Effector memory CD4-positive, alpha-beta T cell (primary cell): ENCODE measurements around the gene EMC9.

Experiments
- DNase-seq, 3 donors: peaks; one replicate each; pipeline ENCODE4 v3.0.0-alpha.2; 2020
- H3K27ac ChIP-seq: 2 replicates; pipeline ENCODE4 v1.7.0; 2013; ENCODE audit warnings: mild to moderate bottlenecking, low read length, moderate library complexity; ENCODE audit not compliant: insufficient read depth, poor library complexity, severe bottlenecking
- H3K27me3 ChIP-seq: replicated peaks from 2 replicates; pipeline ENCODE4 v1.7.0; 2013; ENCODE audit warnings: mild to moderate bottlenecking, low read length; ENCODE audit not compliant: insufficient read depth, control insufficient read depth, poor library complexity, severe bottlenecking
- H3K36me3 ChIP-seq: 2 replicates; pipeline ENCODE4 v1.7.0; 2013; ENCODE audit warnings: mild to moderate bottlenecking, low read length, moderate library complexity; ENCODE audit not compliant: control insufficient read depth, insufficient read depth
- H3K4me1 ChIP-seq: 2 replicates; pipeline ENCODE4 v1.7.0; 2013; ENCODE audit warnings: low read length, mild to moderate bottlenecking; ENCODE audit not compliant: control insufficient read depth, insufficient read depth, poor library complexity, severe bottlenecking
- H3K4me3 ChIP-seq: 2 replicates; pipeline ENCODE4 v1.7.0; 2013; ENCODE audit warnings: low read length, low read depth, mild to moderate bottlenecking; ENCODE audit not compliant: insufficient read depth, poor library complexity, severe bottlenecking
- H3K9me3 ChIP-seq: 2 replicates; pipeline ENCODE4 v1.7.0; 2013; ENCODE audit warnings: mild to moderate bottlenecking, low read length, moderate library complexity; ENCODE audit not compliant: control insufficient read depth

Gene EMC9

DNA sequence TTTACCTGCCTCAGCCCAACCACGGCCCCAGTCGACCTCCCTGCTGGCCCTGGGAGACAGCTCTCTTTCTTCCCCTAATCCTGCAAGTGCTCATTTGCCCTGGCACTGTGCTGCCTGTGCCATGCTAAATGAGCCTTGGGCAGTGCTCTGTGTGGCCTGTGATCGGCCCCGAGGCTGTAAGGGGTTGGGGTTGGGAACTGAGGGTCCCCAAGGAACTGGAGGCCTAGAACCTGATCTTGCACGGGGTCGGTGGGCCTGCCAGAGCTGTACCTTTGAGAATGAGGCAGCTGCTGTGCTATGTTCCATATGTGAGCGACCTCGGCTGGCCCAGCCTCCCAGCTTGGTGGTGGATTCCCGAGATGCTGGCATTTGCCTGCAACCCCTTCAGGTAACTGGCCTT is 8.7 kb upstream of the EMC9 start:
- no peaks in the 10 kb centered on the region for H3K27me3 ChIP-seq
- H3K9me3 ChIP-seq = no peaks in the 10 kb centered on the region
- DNase-seq = no peak
- no peak overlapping the region for H3K27ac ChIP-seq
- no peak overlapping the region for H3K4me3 ChIP-seq
- peaks cover 27% of the 10 kb centered on the region for H3K4me1 ChIP-seq
- H3K36me3 ChIP-seq = peaks cover 53% of the 10 kb centered on the region

DNA sequence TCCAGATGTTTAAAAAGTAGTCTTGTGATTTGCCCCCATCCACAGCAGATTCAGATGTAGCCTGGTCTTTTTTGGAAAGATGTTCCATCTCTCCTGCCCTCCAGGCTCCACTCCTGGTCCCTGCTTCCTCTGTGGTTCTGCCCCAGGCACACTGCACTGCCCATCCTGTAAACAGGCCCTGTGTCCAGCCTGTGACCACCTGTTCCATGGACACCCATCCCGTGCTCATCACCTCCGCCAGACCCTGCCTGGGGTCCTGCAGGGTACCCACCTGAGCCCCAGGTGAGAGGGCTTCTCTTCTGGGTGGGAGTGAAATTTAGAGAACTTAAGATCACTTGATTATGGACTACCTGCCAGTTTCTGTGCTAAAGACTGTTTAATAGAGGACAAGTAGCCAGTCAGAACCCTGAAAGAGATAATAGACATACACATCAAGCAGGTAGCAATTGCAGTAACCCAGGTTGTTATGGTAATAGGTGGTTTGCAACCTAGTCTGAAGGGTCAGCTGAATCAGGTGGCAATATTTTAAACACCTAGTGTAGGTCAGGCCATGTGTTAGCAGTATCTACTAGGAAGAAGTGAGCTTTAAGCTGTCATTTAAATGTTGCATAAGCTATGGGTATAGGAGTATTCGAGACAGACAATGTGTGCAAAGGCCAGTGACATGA is 8.0 kb upstream of the EMC9 start:
- no peak for DNase-seq
- no peak overlapping the region for H3K27ac ChIP-seq
- H3K36me3 ChIP-seq = peaks cover 47% of the 10 kb centered on the region
- H3K27me3 ChIP-seq = no peaks in the 10 kb centered on the region
- no peaks in the 10 kb centered on the region for H3K9me3 ChIP-seq
- no peak overlapping the region for H3K4me3 ChIP-seq
- peaks cover 27% of the 10 kb centered on the region for H3K4me1 ChIP-seq

DNA sequence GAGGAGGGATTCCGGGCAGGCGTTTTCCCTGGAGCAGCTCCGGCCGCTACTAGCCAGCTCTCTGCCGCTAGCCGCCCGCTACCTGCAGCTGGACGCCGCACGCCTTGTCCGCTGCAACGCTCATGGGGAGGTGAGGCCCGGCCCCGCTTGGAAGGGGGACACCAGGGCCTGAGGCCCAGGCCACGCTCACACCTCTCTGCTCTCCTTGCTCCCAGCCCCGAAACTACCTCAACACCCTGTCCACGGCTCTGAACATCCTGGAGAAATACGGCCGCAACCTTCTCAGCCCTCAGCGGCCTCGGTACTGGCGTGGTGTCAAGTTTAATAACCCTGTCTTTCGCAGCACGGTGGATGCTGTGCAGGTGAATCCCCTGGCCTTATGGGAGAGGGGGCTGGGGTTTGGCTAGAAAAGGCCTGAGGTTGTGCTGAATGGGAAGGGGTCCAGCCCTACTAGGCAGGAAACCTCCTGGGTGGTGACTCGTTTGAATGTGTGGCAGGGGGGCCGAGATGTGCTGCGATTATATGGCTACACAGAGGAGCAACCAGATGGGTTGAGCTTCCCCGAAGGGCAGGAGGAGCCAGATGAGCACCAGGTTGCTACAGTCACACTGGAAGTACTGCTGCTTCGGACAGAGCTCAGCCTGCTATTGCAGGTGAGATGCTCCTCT is 6.5 kb upstream of the EMC9 start:
- H3K4me3 ChIP-seq = peak overlapping the region; percentile 93
- peak overlapping the region; percentile 93 for H3K27ac ChIP-seq
- peaks cover 27% of the 10 kb centered on the region for H3K4me1 ChIP-seq
- no peaks in the 10 kb centered on the region for H3K27me3 ChIP-seq
- no peaks in the 10 kb centered on the region for H3K9me3 ChIP-seq
- DNase-seq = peak in 1 of 3 donors; percentile 23
- peaks cover 51% of the 10 kb centered on the region for H3K36me3 ChIP-seq

DNA sequence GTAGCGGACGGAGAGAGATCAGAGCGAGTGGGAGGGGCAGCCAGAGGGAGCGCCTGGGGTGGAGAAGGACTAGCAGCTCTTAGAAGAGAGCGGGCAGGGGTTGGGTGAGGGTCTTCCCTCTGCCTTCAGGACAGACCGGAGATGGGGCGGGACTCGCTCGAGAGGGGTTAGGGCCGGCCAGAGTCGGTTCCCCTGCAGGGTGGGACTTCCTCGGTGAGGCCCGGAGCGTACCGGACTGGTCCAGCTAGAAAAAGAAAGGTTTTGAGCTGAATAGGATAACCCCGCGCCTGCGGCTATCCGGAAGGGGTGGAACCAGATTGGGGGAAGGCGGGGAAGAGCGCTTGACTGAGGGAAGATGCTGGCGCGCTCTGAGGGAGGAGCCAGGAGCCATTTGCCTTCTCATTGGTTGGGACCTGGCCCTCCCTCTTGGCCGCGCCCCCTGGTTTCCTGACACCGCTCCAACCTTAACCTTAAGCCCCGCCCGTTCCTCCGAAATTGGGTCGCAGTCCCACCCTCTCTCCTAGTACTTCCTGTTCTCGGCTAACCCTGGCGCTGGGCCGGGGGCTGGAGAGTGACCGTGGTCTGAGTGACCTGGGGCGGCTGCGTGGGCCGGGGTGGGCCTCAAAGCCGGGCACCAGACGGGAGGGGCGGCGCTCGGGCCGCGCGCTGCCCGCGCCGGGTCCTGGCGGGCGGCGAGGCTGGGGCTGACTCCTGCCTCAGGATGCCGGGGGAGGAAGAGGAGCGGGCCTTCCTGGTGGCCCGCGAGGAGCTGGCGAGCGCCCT is 5.8 kb upstream of the EMC9 start, which contains the start of gene RNF31:
Gene RNF31, plus strand, starts transcription at position 521 of the 783 bp plus-strand sequence. Its CDS starts 201 bp downstream, at position 722.
- no peaks in the 10 kb centered on the region for H3K9me3 ChIP-seq
- peaks cover 28% of the 10 kb centered on the region for H3K4me1 ChIP-seq
- peak within 1 kb of the TSS; percentile 93 for H3K4me3 ChIP-seq
- DNase-seq = peak; percentile 92 to 96 (median 94)
- no peaks in the 10 kb centered on the region for H3K27me3 ChIP-seq
- peaks cover 45% of the 10 kb centered on the region for H3K36me3 ChIP-seq
- peak within 1 kb of the TSS; percentile 93 for H3K27ac ChIP-seq

DNA sequence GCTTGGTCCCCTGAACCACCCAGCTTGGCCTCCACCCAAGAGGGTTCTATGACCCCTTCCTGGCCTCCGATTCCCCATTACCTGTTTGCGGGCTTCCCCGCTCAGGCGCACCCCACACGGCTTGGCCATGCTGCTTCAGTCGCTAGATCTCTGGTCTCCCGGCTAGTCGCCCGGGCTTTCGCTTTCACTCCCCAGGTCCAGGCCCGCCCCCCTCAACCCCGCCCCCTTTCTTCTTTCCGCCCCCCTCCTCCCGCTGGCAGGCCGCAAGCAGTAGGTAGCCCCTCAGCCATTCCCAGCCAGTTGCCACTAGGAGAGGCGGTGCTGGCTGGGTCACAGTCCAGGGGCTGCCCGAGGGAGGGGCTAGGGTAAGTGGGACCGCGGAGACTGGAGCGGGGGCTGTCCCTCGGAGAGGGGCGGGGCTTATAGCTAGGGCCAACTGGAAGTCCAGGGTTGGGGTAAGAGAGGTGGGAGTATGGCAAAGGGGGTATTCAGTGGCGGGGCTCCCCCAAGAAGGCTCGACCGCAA is 5.1 kb upstream of the EMC9 start, which contains the start of gene PSME2:
Gene PSME2, minus strand, starts transcription at position 158 of the 525 bp plus-strand sequence. Its CDS starts 29 bp downstream, at position 129.
- Histone ChIP-seq H3K4me1 (peaks cover 33% of the 10 kb centered on the region), H3K27ac (peak within 1 kb of the TSS; percentile 93), H3K27me3 (no peaks in the 10 kb centered on the region), H3K36me3 (peaks cover 38% of the 10 kb centered on the region), H3K9me3 (no peaks in the 10 kb centered on the region), H3K4me3 (peak within 1 kb of the TSS; percentile 93)
- DNase-seq = peak; percentile 83 to 85 (median 84)

DNA sequence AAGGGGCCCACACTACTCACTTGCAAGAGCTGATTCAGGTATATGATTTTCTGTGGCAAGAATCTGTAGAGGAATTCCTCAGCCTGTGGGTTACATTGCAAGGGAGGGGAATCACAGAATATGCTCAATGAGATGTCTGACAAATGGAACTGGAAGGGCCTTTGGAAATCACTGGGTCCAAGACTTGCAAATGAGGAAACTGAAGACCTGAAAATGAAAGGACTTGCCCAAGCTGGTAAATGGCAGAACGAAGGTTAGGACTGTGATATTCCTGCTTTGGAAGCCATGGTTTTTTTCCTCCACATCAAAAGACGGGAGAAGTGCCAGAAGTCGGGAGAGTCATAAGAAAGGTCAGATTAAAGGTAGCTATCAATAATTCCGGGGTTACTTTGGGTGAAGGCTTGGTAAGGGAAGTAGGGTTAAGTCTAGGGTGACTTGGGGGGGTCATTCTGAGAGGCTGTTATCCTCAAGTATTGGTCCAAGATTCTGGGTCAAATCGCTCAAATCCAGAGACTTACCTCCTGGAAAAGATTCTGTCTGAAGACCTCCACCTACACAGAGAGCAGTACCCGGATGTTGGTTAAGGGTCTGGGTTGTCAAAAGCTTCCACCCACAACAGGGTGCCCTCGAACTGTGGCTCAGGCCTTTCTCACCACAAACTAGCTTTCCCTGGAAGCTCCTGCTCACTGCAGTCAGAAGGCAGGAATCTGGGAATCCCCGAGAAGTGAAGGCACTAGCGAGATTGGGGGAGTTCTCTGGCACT is 4.5 kb upstream of the EMC9 start:
- peaks cover 32% of the 10 kb centered on the region for H3K36me3 ChIP-seq

DNA sequence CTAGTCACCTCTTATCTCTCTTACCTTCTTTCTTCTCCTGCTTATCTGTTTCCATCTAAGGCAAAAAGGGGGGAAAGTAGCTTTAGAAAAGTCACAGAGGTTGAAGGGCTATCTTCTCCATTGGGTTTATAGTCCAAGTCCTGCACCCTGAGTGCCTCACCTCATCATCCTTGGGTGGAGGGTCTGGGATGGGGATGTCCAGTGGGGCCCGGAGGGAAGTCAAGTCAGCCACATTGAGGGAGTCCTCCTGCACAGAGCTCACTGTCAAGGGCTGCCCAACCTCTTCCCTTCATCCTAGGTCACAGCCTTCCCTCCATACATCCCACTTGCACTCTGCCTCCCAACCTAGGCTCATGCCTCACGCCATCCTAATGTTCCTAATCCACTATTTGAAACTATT is 3.8 kb upstream of the EMC9 start:
- Histone ChIP-seq H3K36me3 (peaks cover 26% of the 10 kb centered on the region), H3K27ac (peak overlapping the region; percentile 93), H3K9me3 (no peaks in the 10 kb centered on the region), H3K27me3 (no peaks in the 10 kb centered on the region), H3K4me1 (peaks cover 38% of the 10 kb centered on the region), H3K4me3 (no peak overlapping the region)
- no peak for DNase-seq

More for the DNA sequence above, 4.5 kb upstream of the EMC9 start:
- DNase-seq = no peak
- peak overlapping the region; percentile 93 for H3K4me3 ChIP-seq
- H3K9me3 ChIP-seq = no peaks in the 10 kb centered on the region
- peak overlapping the region; percentile 93 for H3K27ac ChIP-seq
- H3K27me3 ChIP-seq = no peaks in the 10 kb centered on the region
- H3K4me1 ChIP-seq = peaks cover 33% of the 10 kb centered on the region

DNA sequence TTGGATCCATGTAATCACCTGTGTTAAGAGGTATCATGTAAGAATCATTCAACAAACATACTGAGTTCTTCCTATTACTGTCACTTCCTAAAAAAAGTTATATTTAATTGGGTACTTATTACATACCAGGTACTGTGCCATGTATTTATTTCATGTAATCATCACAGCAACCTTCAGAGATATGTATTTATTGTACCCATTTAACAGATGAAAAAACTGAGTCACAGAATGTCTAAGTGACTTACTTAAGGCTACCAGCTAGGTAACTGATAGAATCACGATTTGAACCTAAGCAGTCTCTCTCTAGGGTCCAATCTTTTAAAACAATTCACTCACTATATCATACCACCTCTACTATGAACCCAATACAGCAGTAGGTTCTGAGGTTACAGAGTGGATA is 3.1 kb upstream of the EMC9 start:
- no peaks in the 10 kb centered on the region for H3K9me3 ChIP-seq
- no peak overlapping the region for H3K27ac ChIP-seq
- peaks cover 18% of the 10 kb centered on the region for H3K36me3 ChIP-seq
- no peak overlapping the region for H3K4me3 ChIP-seq
- no peaks in the 10 kb centered on the region for H3K27me3 ChIP-seq
- DNase-seq = no peak
- H3K4me1 ChIP-seq = peaks cover 37% of the 10 kb centered on the region

DNA sequence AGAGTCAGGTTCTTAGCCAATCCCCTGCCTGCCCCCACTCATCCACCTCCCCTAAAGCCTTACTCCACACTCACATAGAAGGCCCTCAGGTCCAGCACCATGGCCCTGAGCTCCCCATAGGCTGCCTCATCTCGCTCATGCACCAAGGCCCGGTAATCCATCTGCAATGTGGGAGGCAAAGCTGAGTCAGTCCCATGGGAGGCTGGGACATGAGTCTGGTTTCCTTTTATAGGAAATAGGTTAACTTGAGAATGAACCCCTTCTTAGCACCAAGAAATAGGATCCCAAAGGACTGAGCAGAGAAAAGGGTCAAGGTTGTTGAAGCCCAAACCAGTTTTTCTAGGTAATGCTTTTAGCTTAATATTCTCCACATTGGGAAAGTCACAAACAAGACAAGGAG is 2.1 kb upstream of the EMC9 start:
- Histone ChIP-seq H3K9me3 (no peaks in the 10 kb centered on the region), H3K27me3 (no peaks in the 10 kb centered on the region), H3K4me1 (peaks cover 36% of the 10 kb centered on the region), H3K36me3 (peaks cover 19% of the 10 kb centered on the region), H3K27ac (no peak overlapping the region), H3K4me3 (no peak overlapping the region)
- DNase-seq = no peak
